ENCODE measurements around the gene TRIM8.
"Not testable (repeated sequence)": the region's sequence is repeated elsewhere in the genome, so short reads cannot be mapped to it uniquely, and the experiment has no call there.

DNA sequence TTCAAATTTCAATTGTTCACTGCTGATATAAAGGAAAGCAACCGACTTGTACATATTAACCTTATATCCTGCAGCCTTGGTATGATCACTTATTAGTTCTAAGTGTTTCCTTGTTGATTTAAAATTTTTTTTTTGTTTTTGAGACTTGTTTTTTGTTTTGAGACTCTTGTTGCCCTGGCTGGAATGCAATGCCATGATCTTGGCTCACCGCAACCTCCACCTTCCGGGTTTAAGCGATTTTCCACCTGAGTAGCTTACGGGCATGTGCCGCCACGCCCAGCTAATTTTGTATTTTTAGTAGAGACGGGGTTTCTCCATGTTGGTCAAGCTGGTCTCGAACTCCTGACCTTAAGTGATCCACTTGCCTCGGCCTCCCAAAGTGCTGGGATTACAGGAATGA lies 51.1 kb downstream of the TRIM8 start:
- TF ChIP-seq, protein P1, sequence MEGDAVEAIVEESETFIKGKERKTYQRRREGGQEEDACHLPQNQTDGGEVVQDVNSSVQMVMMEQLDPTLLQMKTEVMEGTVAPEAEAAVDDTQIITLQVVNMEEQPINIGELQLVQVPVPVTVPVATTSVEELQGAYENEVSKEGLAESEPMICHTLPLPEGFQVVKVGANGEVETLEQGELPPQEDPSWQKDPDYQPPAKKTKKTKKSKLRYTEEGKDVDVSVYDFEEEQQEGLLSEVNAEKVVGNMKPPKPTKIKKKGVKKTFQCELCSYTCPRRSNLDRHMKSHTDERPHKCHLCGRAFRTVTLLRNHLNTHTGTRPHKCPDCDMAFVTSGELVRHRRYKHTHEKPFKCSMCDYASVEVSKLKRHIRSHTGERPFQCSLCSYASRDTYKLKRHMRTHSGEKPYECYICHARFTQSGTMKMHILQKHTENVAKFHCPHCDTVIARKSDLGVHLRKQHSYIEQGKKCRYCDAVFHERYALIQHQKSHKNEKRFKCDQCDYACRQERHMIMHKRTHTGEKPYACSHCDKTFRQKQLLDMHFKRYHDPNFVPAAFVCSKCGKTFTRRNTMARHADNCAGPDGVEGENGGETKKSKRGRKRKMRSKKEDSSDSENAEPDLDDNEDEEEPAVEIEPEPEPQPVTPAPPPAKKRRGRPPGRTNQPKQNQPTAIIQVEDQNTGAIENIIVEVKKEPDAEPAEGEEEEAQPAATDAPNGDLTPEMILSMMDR (IDR thresholded peaks at IDR 0.05) = not testable (repeated sequence)
- TF ChIP-seq, protein P2, sequence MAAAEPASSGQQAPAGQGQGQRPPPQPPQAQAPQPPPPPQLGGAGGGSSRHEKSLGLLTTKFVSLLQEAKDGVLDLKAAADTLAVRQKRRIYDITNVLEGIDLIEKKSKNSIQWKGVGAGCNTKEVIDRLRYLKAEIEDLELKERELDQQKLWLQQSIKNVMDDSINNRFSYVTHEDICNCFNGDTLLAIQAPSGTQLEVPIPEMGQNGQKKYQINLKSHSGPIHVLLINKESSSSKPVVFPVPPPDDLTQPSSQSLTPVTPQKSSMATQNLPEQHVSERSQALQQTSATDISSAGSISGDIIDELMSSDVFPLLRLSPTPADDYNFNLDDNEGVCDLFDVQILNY (CRISPR knock-in tag; IDR thresholded peaks at IDR 0.05) = not testable (repeated sequence)
- TF ChIP-seq CREM (CRISPR knock-in tag; IDR thresholded peaks at IDR 0.05); NFYB (CRISPR knock-in tag; conservative IDR thresholded peaks at IDR 0.05; ENCODE audit: low read depth); GABPB1 (CRISPR knock-in tag; IDR thresholded peaks at IDR 0.05); ZNF138 (CRISPR knock-in tag; conservative IDR thresholded peaks at IDR 0.05): not testable (repeated sequence)
- TF ChIP-seq, protein P3, sequence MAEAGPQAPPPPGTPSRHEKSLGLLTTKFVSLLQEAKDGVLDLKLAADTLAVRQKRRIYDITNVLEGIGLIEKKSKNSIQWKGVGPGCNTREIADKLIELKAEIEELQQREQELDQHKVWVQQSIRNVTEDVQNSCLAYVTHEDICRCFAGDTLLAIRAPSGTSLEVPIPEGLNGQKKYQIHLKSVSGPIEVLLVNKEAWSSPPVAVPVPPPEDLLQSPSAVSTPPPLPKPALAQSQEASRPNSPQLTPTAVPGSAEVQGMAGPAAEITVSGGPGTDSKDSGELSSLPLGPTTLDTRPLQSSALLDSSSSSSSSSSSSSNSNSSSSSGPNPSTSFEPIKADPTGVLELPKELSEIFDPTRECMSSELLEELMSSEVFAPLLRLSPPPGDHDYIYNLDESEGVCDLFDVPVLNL (CRISPR knock-in tag; IDR thresholded peaks at IDR 0.05; ENCODE audit: borderline replicate concordance, low read depth) = not testable (repeated sequence)
- TF ChIP-seq, protein P4, sequence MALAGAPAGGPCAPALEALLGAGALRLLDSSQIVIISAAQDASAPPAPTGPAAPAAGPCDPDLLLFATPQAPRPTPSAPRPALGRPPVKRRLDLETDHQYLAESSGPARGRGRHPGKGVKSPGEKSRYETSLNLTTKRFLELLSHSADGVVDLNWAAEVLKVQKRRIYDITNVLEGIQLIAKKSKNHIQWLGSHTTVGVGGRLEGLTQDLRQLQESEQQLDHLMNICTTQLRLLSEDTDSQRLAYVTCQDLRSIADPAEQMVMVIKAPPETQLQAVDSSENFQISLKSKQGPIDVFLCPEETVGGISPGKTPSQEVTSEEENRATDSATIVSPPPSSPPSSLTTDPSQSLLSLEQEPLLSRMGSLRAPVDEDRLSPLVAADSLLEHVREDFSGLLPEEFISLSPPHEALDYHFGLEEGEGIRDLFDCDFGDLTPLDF (CRISPR knock-in tag; IDR thresholded peaks at IDR 0.05) = not testable (repeated sequence)

Measured in WTC11 (cell line).